Progenitor cell of endocrine pancreas (in vitro differentiated cells): Measurements from ENCODE around the gene CLASP1. TPM values are rescaled to one million over a fixed set of nuclear protein-coding genes. Genes with fewer than 3 reads are reported as not detected.
A peak's percentile ranks its signal among the peaks of the same experiment; 100 is the strongest.
"Not testable (repeated sequence)": the region's sequence is repeated elsewhere in the genome, so short reads cannot be mapped to it uniquely, and the experiment has no call there.

Experiments
- DNase-seq: peaks from one replicate; pipeline ENCODE4 v3.0.0; 2021; ENCODE audit warnings: low spot score; ENCODE audit not compliant: unreplicated experiment
- H3K27ac Mint-ChIP-seq: 2 replicates; pipeline ENCODE4 v1.8.0; 2021; ENCODE audit warnings: mild to moderate bottlenecking, moderate library complexity, mixed read lengths
- H3K27me3 Mint-ChIP-seq: 2 replicates; pipeline ENCODE4 v1.8.0; 2021; ENCODE audit warnings: mixed read lengths
- H3K36me3 Mint-ChIP-seq: 2 replicates; pipeline ENCODE4 v1.8.0; 2022; ENCODE audit warnings: mixed read lengths; ENCODE audit not compliant: insufficient read depth
- H3K4me1 Mint-ChIP-seq: 2 replicates; pipeline ENCODE4 v1.8.0; 2021; ENCODE audit warnings: low read depth, mixed read lengths
- H3K4me3 Mint-ChIP-seq: 2 replicates; pipeline ENCODE4 v1.8.0; 2021; ENCODE audit warnings: low read depth, mild to moderate bottlenecking, moderate library complexity, mixed read lengths
- H3K9me3 Mint-ChIP-seq: 2 replicates; pipeline ENCODE4 v1.8.0; 2021; ENCODE audit warnings: low read depth, mixed read lengths
- total RNA-seq: library from RNA; stranded (reverse); gene quantifications from 2 replicates; pipeline ENCODE4 v1.2.1, GENCODE V29; 2021
- TF ChIP-seq, protein P1 (sequence below): fragments of 200-600 bp; sonication (generic); IDR thresholded peaks from one replicate; pipeline ENCODE4 v1.5.0; 2021; ENCODE audit warnings: antibody characterized with exemption, mild to moderate bottlenecking; ENCODE audit not compliant: unreplicated experiment

Gene CLASP1
- total RNA-seq, 1 donor from 2014 or later, result 102 TPM

DNA sequence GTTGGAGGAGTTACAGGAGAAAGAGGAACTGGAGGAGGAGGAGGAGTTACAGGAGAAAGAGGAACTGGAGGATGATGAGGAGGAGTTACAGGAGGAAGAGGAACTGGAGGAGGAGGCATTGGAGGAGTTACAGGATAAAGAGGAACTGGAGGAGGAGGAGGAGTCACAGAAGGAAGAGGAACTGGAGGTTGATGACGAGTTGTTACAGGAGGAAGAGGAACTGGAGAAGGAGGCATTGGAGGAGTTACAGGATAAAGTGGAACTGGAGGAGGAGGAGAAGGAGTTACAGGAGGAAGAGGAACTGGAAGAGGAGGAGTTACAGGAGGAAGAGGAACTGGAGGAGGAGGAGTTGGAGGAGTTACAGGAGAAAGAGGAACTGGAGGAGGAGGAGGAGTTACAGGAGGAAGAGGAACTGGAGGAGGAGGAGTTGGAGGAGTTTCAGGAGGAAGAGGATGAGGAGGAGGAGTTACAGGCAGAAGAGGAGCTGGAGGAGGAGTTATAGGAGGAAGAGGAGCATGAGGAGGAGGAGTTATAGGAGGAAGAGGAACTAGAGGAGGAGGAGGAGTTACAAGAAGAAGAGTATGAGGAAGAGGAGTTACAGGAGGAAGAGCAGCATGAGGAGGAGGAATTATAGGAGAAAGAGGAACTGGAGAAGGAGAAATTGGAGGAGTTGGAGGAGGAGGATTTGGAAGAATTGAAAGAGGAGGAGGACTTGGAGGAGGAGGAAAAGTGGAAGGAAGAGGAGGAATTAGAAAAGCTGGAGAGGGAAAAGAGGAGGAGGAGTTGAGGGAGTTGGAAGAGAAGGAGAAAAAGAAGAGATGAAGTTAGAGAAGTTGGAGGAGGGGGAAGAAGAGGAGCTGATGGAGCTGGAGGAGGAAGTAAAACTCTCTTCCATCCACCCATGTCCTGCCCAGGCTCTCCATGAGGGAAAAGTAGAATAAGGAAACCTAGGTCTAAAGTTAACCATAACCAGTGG lies 37.2 kb downstream of the CLASP1 start:
- H3K27me3 Mint-ChIP-seq, result no peaks in the 10 kb centered on the region
- no peak overlapping the region for H3K4me3 Mint-ChIP-seq
- H3K4me1 Mint-ChIP-seq, result no peaks in the 10 kb centered on the region
- peaks cover 6% of the 10 kb centered on the region for H3K36me3 Mint-ChIP-seq
- H3K9me3 Mint-ChIP-seq, result no peaks in the 10 kb centered on the region
- TF ChIP-seq, protein P1, sequence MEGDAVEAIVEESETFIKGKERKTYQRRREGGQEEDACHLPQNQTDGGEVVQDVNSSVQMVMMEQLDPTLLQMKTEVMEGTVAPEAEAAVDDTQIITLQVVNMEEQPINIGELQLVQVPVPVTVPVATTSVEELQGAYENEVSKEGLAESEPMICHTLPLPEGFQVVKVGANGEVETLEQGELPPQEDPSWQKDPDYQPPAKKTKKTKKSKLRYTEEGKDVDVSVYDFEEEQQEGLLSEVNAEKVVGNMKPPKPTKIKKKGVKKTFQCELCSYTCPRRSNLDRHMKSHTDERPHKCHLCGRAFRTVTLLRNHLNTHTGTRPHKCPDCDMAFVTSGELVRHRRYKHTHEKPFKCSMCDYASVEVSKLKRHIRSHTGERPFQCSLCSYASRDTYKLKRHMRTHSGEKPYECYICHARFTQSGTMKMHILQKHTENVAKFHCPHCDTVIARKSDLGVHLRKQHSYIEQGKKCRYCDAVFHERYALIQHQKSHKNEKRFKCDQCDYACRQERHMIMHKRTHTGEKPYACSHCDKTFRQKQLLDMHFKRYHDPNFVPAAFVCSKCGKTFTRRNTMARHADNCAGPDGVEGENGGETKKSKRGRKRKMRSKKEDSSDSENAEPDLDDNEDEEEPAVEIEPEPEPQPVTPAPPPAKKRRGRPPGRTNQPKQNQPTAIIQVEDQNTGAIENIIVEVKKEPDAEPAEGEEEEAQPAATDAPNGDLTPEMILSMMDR, result no peak
- no peak for DNase-seq
- no peak overlapping the region for H3K27ac Mint-ChIP-seq

DNA sequence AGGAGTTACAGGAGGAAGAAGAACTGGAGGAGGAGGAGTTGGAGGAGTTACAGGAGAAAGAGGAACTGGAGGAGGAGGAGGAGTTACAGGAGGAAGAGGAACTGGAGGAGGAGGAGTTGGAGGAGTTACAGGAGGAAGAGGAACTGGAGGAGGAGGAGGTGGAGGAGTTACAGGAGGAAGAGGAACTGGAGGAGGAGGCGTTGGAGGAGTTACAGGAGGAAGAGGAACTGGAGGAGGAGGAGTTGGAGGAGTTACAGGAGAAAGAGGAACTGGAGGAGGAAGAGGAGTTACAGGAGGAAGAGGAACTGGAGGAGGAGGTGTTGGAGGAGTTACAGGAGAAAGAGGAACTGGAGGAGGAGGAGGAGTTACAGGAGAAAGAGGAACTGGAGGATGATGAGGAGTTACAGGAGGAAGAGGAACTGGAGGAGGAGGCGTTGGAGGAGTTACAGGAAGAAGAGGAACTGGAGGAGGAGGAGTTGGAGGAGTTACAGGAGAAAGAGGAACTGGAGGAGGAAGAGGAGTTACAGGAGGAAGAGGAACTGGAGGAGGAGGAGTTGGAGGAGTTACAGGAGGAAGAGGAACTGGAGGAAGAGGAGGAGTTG lies 38.1 kb downstream of the CLASP1 start:
- H3K4me3 Mint-ChIP-seq, H3K27ac Mint-ChIP-seq, H3K36me3 Mint-ChIP-seq, H3K9me3 Mint-ChIP-seq, DNase-seq, H3K27me3 Mint-ChIP-seq, H3K4me1 Mint-ChIP-seq: not testable (repeated sequence)

DNA sequence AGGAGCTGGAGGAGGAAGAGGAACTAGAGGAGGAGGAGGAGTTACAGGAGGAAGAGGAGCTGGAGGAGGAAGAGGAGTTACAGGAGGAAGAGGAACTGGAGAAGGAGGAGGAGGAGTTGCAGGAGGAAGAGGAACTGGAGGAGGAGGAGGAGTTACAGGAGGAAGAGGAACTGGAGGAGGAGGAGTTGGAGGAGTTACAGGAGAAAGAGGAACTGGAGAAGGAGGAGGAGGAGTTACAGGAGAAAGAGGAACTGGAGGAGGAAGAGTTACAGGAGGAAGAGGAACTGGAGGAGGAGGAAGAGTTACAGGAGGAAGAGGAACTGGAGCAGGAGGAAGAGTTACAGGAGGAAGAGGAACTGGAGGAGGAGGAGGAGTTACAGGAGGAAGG lies 38.8 kb downstream of the CLASP1 start:
- H3K9me3 Mint-ChIP-seq, H3K27me3 Mint-ChIP-seq, H3K27ac Mint-ChIP-seq, H3K4me3 Mint-ChIP-seq, H3K4me1 Mint-ChIP-seq, DNase-seq: not testable (repeated sequence)
- H3K36me3 Mint-ChIP-seq, result peaks cover 13% of the 10 kb centered on the region

DNA sequence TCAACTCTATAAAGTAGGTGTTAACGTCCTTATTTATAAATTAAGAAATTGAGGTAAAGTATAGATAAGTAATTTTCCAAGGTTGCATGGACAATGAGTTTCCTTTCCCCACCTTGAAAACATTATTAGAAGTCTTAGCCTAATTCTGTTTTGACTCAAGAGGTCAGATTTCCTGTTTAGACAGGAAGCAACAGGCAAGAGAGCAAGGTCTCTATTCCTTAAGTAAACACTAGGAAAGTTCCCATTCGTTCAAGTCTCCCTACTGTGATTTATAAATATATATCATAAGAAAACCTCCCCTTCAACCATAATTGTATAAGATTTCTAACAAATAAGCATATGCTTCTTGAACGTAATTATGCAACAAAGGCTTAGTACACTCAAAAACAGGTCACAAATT lies 40.3 kb downstream of the CLASP1 start:
- DNase-seq, result no peak
- TF ChIP-seq, protein P1, result no peak
- Mint-ChIP-seq H3K4me3 (no peak overlapping the region), H3K9me3 (no peaks in the 10 kb centered on the region), H3K36me3 (peaks cover 15% of the 10 kb centered on the region), H3K27me3 (no peaks in the 10 kb centered on the region), H3K27ac (no peak overlapping the region), H3K4me1 (peaks cover 6% of the 10 kb centered on the region)

DNA sequence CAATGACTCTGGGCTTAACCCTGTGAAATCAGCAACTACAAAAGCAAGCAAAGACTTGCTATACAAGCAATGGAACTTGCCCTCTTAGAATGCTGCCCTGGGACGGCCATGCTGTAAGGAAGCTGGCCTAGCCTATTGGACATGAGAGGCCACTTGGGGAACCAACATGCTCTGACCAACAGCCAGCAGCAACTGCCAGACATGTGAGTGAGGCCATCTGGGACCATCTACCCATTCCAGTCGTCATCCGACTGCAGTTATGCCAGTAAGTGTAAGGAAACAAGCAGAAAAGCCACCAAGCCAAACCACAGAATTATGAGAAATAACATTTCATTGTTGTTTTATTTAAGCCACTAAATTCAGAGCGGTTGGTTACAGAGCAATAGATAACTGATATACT lies 40.9 kb downstream of the CLASP1 start:
- no peak overlapping the region for H3K4me3 Mint-ChIP-seq
- H3K9me3 Mint-ChIP-seq, result no peaks in the 10 kb centered on the region
- peak overlapping the region; percentile 15 for H3K27ac Mint-ChIP-seq
- DNase-seq, result no peak
- H3K4me1 Mint-ChIP-seq, result peaks cover 6% of the 10 kb centered on the region
- TF ChIP-seq, protein P1, result no peak
- H3K27me3 Mint-ChIP-seq, result no peaks in the 10 kb centered on the region
- H3K36me3 Mint-ChIP-seq, result peaks cover 16% of the 10 kb centered on the region

DNA sequence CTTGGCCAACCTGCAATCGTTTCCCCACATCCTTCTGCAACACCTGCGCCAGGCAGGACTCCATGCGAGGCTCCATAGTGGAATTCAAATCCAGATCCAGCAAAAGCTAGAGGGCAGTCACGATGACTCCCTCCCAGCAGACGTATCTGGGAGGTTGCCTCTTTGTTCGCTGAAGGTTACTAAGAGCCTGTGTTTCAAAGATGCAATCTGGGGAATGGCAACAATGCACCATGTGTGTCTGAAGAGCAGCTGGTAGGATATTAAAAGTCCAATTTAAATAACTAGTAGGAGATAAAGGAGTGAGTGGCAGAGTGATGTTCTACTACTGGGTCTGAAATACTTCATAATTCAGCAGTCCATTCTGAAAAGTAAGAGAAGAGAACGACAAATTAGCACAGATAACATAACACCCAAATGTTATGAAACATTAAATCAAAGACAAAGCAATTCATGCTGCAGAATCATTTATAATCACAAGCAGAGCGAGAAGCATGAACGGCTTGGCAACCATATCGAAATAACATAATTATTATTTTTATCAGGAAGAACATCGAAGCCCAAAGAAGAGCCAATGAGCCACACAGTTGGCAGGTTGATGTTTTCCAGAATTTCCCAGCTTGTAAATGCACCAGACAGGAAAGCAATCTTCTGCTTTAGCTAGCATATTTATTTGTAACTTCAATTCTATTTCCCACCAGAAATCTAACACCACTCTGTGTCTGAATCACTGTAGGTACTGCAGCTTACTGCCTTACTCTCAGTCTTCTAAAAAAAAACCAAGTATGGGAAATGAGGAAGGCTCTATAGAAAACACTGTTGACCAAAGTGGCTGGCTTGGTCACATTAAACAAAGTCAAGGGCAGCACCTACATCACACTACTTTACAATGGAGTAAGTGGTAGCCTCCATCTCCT lies 43.2 kb downstream of the CLASP1 start:
- TF ChIP-seq, protein P1, result no peak
- Mint-ChIP-seq H3K4me1 (peaks cover 6% of the 10 kb centered on the region), H3K9me3 (no peaks in the 10 kb centered on the region), H3K36me3 (peaks cover 16% of the 10 kb centered on the region), H3K27ac (no peak overlapping the region), H3K27me3 (no peaks in the 10 kb centered on the region), H3K4me3 (no peak overlapping the region)
- DNase-seq, result no peak
